T-helper 9 cell (primary cell): Measurements from ENCODE around the gene TOM1L2.
A peak's percentile ranks its signal among the peaks of the same experiment; 100 is the strongest.
"Not testable (repeated sequence)": the region's sequence is repeated elsewhere in the genome, so short reads cannot be mapped to it uniquely, and the experiment has no call there.

Experiments
- DNase-seq: peaks from one replicate; pipeline ENCODE4 v3.0.0-alpha.2; 2020

TOM1L2 gene

DNA sequence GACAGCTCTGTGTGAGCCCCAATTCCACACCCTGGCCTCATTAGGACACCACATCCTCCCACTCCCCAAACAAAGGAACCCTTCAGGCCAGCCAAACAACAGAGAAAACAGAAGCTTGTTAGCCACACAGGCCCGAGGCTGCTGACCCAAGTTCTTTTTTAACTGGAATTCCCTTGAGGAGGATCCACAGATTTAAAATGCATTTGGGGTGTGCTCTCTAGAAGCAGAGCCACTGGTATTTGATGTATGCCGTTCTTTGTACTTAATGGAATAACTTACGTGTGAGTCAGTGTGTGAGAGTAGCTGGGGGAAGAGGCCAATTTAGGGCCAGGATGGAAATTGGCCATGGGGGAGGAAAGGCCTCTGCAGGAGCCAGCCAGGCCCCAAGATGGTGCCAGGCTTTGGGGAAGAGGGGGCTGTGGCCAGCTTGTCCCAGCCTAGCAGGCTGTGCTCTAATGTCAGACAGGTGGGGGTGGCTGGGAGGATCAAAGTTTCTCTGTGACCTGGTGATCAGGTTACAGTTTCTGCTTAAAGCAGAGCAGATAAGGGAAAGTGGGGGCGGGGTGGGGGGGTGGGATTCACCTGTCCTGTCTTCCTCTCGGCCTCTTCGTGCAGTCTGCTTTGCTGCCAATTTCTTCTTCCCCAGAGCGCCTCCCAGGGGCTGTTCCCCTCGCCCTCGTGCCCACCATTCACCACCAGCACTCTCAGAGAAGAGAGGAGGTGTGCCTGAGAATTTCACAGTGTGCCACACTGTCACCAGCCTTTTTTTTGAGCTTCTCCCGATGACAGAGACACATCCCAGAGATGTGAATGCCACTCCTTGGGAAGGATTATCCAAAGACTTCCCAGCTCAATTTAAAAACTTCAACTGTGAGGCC lies 50.8 kb downstream of the TOM1L2 start:
- no peak for DNase-seq

DNA sequence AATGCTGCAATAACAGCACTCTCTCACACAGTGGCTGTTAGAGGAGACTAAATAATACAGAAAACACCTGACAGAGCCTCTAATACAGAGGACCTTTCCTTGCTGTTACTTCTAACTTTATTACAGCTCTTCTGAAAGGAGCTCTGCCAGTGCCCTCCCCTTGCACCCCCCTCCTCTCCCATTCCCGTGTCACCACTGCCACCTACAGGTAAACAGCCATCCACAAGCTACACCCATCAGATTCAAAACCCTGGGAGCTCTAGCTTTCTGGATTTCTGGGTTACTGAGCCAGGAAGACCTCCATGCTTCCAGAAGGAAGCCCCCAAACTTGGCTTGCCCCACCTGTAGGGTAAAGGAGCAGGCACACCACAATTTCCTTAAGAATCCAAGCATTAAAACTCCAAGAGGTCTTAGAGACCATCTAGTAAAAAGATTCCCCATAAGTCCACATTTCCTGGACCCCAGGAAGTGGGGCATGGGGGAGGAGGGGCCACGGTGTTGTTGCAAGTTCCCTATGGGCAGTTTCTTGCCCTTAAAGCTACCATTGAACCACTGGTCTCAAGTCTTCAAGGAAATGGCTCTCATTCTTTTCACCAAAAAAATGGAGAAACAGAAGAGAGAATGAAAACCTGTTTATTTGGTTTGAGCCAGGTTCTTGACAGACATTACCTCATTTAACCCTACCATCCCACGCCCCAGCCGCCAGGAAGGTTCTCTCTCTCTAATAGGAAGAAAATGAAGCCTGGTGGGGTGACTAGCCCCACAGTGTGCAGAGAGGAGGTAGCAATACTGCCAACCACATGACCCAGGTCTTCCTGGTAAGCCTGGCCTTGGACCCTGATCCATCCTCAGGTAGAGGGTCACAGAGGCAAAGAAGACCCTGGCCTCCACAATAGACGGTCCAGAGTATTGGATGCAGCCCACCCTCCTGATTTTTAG lies 52.8 kb downstream of the TOM1L2 start:
- DNase-seq = peak; percentile 49

DNA sequence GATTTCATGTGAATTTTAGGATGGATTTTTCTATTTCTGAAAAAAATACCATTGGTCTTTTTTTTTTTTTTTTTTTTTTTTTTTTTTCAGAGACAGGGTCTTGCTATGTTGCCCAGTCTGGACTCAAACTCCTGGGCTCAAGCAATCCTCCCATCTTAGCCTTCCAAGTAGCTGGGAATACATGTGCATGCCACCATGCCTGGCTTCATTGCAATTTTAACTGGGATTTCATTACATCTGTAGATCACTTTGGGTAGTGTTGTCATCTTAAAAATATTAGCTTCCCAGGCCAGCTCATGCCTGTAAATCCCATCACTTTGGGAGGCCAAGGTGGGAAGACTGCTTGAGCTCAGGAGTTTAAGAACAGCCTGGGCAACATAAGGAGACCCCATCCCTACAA lies 54.8 kb downstream of the TOM1L2 start:
- DNase-seq = no peak

DNA sequence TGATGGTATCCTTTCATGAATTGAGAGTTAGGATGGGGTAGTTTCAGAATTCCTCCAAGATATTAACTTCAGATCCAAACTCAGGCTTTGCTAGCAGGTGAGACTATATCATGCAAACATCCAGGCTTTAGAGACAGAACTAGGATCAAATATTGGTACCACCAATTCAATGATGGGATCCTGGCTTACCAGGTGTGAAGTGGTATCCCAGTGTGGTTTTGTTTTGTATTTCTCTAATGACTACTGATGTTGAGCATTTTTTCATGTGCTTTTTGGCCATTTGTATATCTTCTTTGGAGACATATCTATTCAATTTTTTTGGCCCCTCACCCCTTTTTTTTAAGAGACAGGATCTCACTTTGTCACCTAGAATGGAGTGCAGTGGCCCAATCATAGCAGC lies 57.0 kb downstream of the TOM1L2 start:
- DNase-seq = no peak

DNA sequence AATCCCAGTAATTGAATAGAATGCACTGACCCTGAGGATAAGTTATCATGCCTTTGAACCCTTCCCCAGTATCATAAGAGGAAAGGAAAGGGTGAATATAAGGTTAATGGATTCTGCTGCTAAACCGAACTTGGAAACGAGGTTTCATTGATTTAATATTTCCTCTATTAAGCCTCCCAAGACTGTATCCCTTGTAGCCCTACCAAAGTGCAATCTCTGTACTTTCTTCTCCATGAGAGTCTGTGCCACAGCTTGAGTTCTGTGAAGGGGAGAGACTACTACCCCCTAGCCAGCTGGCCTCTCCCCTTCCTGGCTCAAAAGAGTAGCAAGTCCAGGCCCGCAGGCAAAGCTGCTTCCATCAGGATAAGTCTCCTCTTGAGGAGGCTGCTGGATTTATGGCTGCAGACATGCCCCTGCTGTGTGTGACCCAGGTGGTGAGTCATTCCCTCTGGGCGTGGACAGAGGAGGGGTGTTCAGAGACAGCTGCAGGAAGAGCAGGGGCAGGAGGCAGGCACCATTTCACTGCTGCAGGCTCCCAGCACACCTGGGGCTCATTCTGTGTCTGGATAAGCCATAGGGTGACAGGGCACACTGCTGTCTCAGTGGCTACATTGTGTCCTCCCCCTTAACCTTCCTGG lies 58.4 kb downstream of the TOM1L2 start:
- DNase-seq = no peak

DNA sequence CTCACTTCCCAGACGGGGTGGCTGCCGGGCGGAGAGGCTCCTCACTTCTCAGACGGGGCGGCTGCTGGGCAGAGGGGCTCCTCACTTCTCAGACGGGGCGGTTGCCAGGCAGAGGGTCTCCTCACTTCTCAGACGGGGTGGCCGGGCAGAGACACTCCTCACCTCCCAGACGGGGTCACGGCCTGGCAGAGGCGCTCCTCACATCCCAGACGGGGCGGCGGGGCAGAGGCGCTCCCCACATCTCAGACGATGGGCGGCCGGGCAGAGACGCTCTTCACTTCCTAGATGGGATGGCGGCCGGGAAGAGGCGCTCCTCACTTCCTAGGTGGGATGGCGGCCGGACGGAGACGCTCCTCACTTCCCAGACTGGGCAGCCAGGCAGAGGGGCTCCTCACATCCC lies 59.9 kb downstream of the TOM1L2 start:
- not testable (repeated sequence) for DNase-seq

DNA sequence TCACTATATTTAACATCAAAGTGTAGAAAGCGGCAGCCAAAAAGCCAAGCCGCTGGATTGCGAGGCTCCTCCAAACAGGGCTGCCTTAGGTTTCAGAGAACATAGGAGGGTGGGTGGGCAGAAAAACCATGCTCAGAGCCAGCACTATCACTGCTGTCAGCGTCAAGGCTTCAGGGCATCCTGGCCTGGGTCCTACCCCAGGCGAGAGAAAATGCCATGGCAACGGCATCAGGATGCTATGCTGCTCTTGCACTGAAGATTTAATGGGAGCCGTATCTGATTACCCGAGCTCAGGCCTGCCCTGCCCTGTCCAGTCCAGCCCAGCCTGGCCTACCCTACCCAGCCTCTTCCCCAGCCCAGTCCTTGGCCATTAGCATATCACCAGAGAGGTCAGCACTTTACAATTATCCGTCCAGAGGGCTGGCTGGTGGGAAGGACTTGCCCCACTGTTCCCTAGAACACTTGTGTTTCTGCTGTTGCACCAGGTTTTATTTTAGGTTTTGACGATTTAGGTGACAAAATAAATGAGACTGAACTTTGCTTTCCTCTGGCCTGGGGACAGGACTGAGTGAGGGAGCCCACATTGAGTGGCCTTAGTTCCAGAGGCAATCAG lies 61.1 kb downstream of the TOM1L2 start:
- no peak for DNase-seq

DNA sequence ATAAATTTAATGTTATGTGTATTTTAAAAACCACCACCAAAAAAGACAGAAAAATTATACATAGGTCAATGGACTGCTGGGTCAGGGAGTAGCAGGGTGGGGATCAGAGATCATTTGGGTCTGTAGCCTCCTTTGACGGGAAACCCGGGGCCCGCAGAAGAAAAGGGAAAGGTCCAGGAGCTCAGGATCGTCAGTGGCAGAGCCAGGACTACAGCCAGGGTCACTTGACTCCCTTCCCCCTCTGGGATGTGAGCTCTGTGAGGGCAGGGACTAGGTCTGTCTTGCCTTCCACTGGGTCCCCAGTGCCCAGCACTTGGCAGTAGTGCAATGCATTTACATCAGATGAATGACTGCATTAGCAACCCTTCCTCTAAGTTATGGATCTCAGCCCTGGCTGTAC lies 62.1 kb downstream of the TOM1L2 start:
- no peak for DNase-seq

DNA sequence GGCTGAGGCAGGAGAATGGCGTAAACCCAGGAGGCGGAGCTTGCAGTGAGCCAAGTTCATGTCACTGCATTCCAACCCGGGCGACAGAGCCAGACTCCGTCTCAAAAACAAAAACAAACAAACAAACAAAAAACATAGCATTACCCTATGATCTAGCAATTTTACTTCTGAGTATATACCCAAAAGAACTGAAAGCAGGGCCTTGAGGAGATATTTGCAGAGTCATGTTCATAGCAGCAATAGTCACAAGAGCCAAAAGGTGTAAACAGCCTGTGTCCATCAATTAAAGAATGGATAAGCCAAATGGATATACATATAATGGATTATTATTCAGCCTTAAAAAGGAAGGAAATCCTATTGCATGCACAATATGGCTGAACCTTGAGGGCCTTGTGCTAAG lies 63.1 kb downstream of the TOM1L2 start:
- DNase-seq = no peak

DNA sequence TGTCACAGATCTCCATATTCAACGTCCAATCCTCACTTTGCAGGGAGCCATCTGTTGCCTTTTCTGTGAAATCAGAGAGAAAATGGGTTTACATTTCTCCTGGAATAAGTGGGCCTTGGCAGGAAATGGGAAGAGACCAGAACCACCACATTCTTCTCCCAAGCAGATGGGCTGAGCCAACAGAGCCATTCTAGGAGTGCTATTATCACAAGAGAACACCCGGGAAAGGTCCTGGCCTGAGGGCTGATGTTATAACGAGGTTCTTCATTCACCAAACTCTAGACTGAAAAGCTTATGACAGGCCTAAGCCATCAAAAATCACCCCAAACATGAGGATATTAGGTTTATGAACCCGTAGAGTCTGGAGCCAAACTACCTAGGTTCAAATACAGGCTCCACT lies 64.7 kb downstream of the TOM1L2 start:
- no peak for DNase-seq

DNA sequence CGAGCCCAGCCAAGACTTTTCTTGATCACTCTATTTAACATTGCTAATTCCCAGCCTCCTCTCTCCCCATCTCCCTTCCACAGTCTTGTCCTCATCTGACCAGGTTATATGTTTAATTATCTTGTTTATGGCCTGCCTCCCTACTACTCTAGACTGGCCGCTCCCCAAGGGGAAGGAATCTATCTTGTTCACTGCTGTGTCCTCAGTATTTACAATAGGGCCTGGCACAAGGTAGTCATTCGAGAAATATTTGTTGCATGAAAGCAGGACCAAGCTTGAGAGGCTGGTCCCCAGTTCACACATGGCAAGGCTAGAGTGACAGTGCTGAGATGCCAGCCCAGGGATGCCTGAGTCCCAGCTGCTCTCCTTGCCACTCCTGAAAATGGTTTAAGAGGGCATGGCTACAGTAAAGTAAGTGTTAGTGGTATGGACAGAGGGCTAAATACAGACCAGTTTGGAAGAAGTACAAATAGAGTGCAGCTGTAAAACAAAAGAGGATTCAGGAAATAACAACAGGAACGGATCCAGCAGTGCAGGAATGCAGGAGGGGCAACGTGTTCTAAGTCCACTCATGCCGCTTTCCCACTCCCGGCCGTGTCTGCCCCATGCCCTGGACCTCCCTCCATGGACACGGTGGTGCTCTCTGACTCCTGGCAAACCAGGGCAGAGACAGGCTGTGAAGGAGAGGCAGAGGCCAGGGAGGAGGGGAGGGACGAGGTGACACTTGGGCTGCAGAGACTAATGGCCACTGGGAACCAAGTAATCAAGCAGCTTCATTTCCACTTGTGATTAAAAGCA lies 65.6 kb downstream of the TOM1L2 start:
- no peak for DNase-seq

DNA sequence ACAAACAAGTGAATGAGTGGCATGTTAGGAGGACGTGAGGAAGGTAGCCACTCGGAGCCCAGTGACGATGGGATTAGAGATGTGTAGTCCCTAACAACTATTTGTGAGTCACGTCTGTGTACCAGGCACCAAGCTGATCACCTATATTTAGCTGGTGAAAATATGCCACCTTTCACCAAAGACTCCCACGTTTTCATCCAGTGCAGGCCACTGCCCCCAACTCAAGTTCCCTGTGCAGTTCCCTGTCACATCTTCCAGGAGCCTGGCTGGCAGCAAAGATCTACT lies 67.2 kb downstream of the TOM1L2 start:
- DNase-seq = no peak

DNA sequence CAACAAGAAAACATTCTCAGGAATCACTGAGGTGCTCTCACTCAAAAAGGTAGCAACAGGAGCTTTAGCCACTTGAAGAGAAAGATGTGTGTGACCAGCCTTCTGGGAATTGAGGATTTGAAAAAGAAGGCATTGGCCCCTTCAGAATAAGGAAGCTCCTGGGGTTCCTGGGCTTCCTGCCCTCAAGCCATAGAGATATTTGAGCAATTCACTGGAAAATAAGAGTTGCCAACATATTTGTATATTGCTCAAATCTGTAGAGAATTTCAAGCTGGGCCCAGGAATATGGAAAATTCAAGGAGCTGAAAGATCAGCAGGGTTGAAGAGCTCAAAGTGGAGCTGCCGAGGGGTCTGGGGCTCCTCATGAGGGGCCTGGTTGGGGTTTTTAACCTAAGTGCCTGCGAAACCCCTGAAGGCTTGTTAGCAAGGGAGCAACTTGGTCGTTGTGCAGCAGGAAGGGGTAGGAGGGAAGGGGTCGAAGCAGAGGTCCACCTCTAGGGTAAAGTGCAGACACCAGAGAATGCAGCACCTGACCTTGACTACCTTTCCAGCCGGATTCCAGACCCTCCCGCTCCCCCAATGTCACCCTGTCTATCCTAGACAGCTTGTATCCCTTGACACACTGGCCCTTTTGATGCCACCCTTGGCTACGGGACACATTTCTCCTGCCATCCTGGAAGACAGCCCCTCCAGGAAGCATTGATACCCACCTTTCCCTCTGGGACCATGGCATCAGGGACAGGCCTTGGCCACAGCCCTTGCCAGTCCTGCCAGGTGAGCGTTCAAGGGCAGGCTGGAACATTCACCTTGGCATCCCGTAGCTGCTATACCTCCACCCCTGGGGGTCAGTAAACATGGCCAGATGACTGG lies 67.8 kb downstream of the TOM1L2 start:
- no peak for DNase-seq

DNA sequence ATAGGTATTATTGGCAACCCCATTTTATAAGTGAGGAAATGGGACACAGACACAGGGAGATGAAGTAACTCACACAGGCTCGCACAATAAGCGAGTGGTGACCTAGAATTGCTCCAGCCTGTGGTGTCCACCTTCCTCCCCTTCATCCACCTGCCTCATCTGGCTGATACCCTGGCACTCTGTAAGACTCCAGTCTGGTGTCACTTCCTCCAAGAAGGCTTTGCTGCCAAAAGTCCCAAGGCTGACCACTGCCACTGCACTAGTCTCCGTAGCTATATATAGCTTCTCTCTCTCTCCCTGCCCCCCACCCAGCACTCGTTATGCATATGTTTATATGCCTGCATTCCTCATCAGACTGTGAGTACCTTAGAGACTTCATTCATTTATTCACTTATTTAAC lies 69.3 kb downstream of the TOM1L2 start:
- DNase-seq = no peak

DNA sequence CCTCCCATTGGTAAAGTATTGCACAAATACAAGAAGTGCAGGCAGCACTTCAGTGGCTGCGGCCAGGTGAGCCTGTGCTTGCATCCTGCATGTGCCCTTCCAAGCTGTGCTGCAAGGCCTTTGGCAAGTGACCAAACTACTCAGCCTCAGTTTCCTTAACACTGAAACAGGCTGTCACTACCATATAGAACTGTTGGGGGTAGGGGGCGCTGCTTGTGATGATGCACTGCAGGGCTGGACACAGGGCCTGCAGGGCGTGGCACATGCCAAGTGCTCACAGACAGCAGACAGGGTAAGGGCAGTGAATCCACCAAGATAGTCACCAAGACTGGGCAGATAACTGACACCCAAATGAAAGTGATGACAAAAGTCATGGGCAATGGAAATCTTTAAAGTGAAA lies 69.8 kb downstream of the TOM1L2 start:
- DNase-seq = no peak

DNA sequence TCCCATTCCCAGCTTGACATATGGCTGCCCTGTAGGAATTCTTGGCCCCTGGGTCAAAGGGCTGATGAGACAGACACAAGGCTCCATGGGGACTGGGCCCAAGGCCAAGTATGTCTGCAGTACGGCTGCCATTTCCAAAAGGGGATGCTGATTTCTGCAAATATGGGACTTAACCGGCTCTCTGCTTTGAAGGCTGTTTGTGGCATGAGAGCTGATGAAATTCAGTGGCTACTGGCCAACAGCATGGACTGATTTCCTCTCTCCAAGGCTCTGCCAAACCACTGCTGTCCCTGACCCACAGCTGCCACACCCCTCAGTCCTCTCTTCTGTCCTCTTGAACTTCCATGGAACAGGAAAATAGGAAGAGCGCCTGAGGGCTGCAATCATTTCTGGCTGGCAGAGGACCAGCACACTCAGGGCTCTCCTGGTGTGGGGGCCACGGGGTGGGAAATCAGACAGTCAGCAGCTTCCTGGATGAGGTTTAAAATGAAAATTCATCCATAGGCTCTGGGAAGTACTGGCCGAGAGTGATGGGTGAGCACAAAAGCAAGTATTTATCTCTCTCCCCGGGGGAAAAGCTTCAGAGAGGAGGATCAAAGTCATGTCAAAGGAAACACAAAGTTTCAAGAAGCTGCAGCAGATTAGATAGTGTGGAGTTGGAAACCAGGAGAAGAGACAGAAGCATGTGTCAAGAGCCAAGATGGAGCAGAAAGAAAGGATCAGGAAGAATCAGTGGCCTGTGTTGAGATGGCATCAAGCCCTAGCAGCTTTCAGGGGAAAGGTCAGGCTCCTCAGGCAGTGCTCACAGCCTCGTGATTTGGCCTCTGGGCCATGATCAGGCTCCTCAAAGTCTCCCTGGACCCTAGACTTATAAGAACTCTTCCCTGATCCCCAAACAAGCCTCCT lies 71.3 kb downstream of the TOM1L2 start:
- no peak for DNase-seq

DNA sequence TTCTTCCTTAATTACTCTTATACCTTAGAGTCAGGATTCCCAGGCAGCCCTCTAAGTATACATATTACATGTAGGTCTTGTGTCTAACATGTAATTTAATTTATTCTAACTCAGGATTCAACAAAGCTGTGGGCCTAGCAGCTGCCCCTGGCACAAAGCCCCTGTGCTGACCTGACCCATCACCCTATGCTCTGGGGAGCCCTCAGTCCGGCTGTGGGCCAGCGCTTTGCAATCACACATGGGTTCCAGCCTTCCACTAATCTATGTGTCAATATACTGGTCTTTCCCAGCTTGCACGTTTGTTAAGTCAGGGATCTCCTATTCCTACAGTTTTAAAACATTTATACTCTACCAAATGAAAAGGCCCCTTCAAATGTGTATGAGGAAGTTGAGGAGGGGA lies 72.7 kb downstream of the TOM1L2 start:
- no peak for DNase-seq

DNA sequence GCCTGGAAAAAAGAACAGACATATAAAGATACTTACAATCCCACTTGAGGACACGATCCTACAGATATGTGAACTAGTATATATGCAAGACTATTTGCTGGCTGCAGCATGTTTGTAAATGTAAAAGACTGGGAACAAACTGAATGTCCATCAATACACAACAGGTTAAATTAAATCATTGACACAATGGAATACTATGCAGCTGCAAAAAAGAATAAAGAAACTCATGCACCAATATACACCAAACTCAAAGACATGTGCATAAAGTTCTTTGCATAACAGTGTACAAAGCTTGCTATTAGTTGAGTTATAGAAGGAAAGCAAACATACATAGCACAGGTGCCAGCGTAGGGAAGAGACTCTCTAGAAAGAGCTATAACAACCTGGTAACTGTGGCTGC lies 73.5 kb downstream of the TOM1L2 start:
- DNase-seq = no peak

DNA sequence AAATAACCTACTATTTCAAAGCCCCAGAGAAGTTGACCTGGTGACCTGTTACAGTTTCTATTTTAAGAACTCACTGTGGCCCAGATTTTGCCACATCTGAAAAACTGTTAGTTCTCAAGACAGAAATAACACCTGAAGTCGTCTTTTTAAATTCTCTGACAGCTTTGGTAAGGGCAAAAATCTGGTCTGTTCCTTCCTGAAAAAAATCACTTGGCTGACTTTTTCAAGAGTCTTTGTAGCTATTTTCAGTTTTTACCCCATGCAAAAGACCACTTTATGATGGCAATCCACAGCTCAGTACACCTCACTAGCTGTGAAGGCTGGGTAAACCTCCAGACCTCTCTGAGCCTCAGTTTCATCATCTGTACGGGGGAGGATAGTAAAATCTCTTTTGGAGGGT lies 74.8 kb downstream of the TOM1L2 start:
- DNase-seq = no peak

DNA sequence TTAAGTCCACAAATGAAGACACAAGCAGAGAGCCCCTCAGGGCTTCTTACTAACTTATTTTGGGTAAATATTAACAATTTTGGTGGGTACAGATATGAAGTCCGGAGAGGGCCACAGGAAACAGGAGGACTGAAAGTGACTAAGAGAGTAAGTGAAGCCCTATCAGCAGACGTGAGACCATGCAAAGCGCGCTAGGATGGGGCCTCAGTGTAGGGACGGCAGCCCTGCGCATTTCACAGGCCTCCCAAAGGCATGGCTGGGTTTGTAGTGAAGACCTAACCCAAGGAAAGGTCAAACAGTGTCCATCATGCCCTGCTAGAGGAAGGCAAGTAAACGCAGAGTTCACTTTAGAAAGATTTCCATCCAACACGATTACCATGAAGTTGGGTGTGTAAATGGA lies 75.5 kb downstream of the TOM1L2 start:
- no peak for DNase-seq
